CD4-positive, alpha-beta T cell treated with Interleukin-17A for 1 hour (primary cell): ENCODE data around the gene BARHL2.

ENCODE experiments used
- DNase-seq: peaks from one replicate; pipeline ENCODE4 v3.0.0-alpha.2; 2020

Gene BARHL2

GRCh38 chr1:90716552-90717355, at the start of gene BARHL2:
Gene BARHL2 (minus strand): TSS chr1:90717302. CDS start chr1:90717195, 107 bp downstream.
- DNase-seq, result no peak

- no peak for DNase-seq
These were observed 46.8 kb upstream of the BARHL2 start for GRCh38 chr1:90763930-90764329.

GRCh38 chr1:90763506-90763905, 46.4 kb upstream of the BARHL2 start:
- no peak for DNase-seq

- DNase-seq, result no peak
These were observed 44.9 kb upstream of the BARHL2 start for GRCh38 chr1:90761781-90762589.

- DNase-seq, result no peak
These were observed 44.1 kb upstream of the BARHL2 start for GRCh38 chr1:90761156-90761555.

GRCh38 chr1:90753556-90753955, 36.5 kb upstream of the BARHL2 start:
- DNase-seq, result no peak

GRCh38 chr1:90748668-90749067, 31.6 kb upstream of the BARHL2 start:
- no peak for DNase-seq

- no peak for DNase-seq
These were observed 29.8 kb upstream of the BARHL2 start for GRCh38 chr1:90746857-90747256.

GRCh38 chr1:90745972-90746371, 28.9 kb upstream of the BARHL2 start:
- DNase-seq, result no peak

- DNase-seq, result no peak
These were observed 15.0 kb upstream of the BARHL2 start for GRCh38 chr1:90732136-90732535.

GRCh38 chr1:90731382-90732050, 14.4 kb upstream of the BARHL2 start:
- no peak for DNase-seq

- no peak for DNase-seq
These were observed 13.3 kb upstream of the BARHL2 start for GRCh38 chr1:90730243-90731022.

- DNase-seq, result no peak
These were observed 12.6 kb upstream of the BARHL2 start for GRCh38 chr1:90729504-90730242.

- no peak for DNase-seq
These were observed 11.6 kb upstream of the BARHL2 start for GRCh38 chr1:90728502-90729287.

- DNase-seq, result no peak
These were observed 10.9 kb upstream of the BARHL2 start for GRCh38 chr1:90727917-90728501.

- DNase-seq, result no peak
These were observed 9.9 kb upstream of the BARHL2 start for GRCh38 chr1:90726986-90727480.

- no peak for DNase-seq
These were observed 9.4 kb upstream of the BARHL2 start for GRCh38 chr1:90726425-90726985.

GRCh38 chr1:90725657-90726424, 8.7 kb upstream of the BARHL2 start:
- no peak for DNase-seq

GRCh38 chr1:90724926-90725656, 8.0 kb upstream of the BARHL2 start:
- DNase-seq, result no peak
